ENCODE results near the gene CEP41. TPM values are rescaled to one million over a fixed set of nuclear protein-coding genes. Genes with fewer than 3 reads are reported as not detected.
"Not testable (repeated sequence)": the region's sequence is repeated elsewhere in the genome, so short reads cannot be mapped to it uniquely, and the experiment has no call there.

CEP41 gene
- total and polyA plus RNA-seq, 2 donors, result 7.6 to 12.3 TPM

DNA sequence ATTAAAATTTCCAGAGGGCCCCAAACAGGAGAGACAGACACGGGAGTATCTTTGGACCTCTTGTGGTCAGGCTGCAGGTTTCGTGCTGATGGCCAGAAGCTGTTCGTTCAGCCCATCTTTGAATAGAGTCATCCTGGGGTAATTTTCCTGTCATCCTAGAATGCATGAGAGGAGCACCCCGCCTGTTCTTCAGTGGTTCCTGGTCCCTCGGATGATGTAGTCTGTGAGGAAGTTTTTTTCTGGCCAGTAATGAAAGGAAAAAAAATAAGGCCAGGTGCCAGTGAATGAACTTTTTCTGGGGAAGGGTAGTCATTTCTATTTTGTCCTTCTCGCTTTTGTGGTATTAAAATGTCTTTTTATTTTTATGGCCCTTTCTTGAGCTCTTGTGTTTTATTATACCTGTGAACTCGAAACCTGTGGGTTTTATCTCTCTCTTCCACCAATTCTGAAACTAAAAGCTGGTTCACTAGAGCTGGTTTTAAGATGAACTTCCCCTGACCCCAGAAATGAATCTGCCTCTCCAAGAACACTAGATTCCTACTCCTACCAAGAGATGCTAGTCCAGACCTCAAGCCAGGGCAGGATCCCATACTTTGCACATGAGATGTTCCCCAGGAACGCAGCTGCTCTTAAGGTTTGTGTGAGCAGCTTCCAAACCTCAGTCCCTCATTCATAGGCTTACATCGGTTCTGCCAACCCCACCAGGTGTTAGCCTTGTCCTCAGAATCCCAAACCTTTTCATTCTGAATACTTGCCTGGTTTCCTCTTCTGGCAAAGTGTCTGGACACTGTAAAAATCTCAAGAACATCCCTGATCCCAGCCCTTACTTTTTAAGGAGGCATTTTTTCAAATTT, 35.7 kb upstream of the CEP41 start:
- Histone ChIP-seq H3K36me3 (ENCODE audit: insufficient read depth) (no peaks in the 10 kb centered on the region), H3K27ac (ENCODE audit: low read depth) (no peak overlapping the region), H3K4me3 (ENCODE audit: low read depth, low read length) (no peak overlapping the region), H3K4me1 (ENCODE audit: insufficient read depth) (no peaks in the 10 kb centered on the region)
- no peak for DNase-seq (ENCODE audit: extremely low spot score)
- 73% methylated on average over 9 of the region's 9 CpGs for WGBS

DNA sequence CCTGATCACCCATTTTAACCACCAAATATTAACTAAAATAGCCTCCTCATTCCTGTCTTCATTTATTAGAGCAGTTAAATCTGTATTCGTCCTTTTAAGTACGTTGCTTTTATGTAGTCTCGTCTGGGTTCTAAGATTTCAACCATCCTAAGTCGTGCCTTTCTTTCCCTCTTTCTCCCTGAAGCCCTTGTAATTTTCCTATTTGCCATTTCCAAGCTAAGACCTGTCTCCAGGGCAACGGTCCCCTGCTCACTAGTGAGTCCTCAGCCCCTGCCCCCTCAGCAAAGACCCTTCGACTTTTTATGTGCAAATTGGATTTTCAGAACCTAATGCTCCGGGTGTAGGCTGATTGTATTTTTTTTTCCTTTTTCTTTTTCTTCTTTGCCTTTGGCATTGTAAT, 35.0 kb upstream of the CEP41 start:
- Histone ChIP-seq H3K27ac (ENCODE audit: low read depth) (no peak overlapping the region), H3K4me3 (ENCODE audit: low read depth, low read length) (no peak overlapping the region), H3K4me1 (ENCODE audit: insufficient read depth) (no peaks in the 10 kb centered on the region), H3K36me3 (ENCODE audit: insufficient read depth) (no peaks in the 10 kb centered on the region)
- 58% methylated on average over 7 of the region's 7 CpGs for WGBS
- no peak for DNase-seq (ENCODE audit: extremely low spot score)

DNA sequence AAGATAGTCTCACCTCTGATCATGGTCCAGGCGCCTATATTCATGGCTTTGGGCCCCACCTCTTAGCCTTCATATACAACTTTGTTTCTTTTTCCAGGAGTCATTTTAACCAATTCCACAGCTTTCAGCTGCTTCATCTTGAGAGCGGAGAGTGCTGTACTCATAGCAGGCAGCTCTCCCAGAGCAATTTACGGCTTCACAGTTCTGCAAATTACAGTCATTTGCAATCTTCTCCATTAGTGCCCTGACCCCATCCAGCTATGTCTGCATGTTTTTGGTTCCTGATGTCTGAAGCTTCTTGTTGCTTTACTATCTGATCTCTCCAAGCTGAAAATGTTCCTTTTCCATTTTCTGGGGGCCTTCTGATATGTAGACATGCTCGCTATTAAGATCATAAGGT, 33.1 kb upstream of the CEP41 start:
- H3K4me1 ChIP-seq (ENCODE audit: insufficient read depth), result no peaks in the 10 kb centered on the region
- no peak overlapping the region for H3K27ac ChIP-seq (ENCODE audit: low read depth)
- WGBS, result 88% methylated on average over 4 of the region's 4 CpGs
- H3K36me3 ChIP-seq (ENCODE audit: insufficient read depth), result no peaks in the 10 kb centered on the region
- no peak overlapping the region for H3K4me3 ChIP-seq (ENCODE audit: low read depth, low read length)
- DNase-seq (ENCODE audit: extremely low spot score), result no peak

DNA sequence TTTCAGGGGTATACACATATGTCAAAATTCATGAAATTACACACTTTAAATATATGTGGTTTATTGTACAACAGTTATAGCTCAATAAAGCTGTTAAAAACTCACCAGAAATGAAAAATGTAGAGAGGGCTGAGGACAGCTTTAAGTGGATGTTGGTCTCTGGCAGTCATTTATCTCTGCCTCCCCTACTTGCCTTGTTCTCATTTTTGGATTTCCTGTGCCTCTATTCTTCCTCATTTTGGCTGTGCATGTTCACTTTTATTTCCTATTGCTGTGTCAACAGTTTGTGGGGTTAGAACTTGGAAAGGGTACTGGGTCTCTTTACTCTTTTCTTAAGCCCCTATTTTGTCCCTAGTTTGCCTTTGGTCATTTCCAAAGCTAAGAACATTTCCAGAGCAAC, 32.5 kb upstream of the CEP41 start:
- DNase-seq (ENCODE audit: extremely low spot score), result no peak
- H3K27ac ChIP-seq (ENCODE audit: low read depth), result no peak overlapping the region
- no peaks in the 10 kb centered on the region for H3K36me3 ChIP-seq (ENCODE audit: insufficient read depth)
- no peak overlapping the region for H3K4me3 ChIP-seq (ENCODE audit: low read depth, low read length)
- no peaks in the 10 kb centered on the region for H3K4me1 ChIP-seq (ENCODE audit: insufficient read depth)

- WGBS, result 45% methylated on average over 2 of the region's 2 CpGs
- no peak overlapping the region for H3K4me3 ChIP-seq (ENCODE audit: low read depth, low read length)
- H3K4me1 ChIP-seq (ENCODE audit: insufficient read depth), result no peaks in the 10 kb centered on the region
- no peak for DNase-seq (ENCODE audit: extremely low spot score)
- H3K36me3 ChIP-seq (ENCODE audit: insufficient read depth), result no peaks in the 10 kb centered on the region
- H3K27ac ChIP-seq (ENCODE audit: low read depth), result no peak overlapping the region
Observed at GRCh38 chr7:130471974-130472373, 31.2 kb upstream of the CEP41 start.

DNA sequence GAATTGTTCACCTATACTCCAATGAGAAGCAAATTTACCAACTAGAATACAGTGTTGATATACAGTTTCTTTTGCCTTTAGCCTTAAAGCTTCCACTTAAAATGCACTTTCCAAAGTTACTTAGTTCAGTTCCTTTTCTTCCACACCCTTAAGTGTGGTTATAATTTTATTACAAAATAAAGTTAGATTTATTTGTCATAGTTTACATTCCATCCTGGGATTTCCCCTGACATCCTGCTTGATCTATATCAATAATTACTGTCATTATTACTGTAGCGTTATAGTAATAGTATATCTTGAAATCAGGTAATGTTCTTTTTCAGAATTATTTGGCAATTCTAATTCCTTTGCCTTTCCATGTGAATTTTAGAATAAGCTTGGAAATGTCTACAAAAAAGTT, 27.8 kb upstream of the CEP41 start:
- no peak overlapping the region for H3K27ac ChIP-seq (ENCODE audit: low read depth)
- H3K4me3 ChIP-seq (ENCODE audit: low read depth, low read length), result no peak overlapping the region
- WGBS, result 80% methylated on average over 1 of the region's 1 CpG
- H3K4me1 ChIP-seq (ENCODE audit: insufficient read depth), result no peaks in the 10 kb centered on the region
- H3K36me3 ChIP-seq (ENCODE audit: insufficient read depth), result no peaks in the 10 kb centered on the region
- DNase-seq (ENCODE audit: extremely low spot score), result no peak

DNA sequence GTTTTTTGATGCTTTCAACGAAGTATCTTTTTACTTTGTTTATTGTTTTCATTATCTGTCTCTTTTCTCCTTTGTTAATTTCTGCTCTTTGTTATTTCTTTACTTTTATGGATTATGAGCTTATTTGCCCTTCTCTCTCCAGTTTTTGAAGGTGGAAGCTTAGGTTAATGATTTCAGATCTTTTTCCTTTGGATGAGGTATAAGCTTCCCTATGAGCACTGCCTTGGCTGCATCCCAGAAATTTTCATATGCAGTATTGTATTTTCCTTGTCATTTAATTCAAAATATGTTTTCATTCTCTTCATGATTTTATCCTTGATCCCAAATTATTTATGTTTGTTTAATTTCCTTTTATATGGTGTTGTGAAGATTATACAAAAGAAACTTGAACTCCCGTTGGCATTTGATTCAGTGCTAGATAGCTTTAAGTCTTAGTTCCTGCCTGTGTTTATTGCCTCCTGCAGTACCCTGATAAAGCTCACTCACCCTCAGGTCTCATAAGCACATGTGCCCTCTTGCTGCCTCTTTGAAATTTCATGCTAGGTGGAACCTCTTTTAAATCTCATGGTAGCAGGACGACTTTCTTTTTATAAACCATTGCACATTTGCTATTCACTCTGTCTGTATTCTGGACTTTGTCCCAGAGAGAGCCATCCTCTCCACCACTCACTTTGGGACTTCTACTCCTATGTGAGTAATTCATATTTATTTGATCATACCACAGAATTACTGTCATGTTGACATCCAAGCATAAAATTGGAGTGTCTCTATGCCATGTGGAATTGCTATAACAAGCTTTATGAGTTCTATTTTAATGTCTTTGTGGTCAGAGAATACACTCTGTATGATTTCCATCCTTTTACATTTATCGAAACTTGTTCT, 23.0 kb upstream of the CEP41 start:
- no peak overlapping the region for H3K27ac ChIP-seq (ENCODE audit: low read depth)
- no peaks in the 10 kb centered on the region for H3K36me3 ChIP-seq (ENCODE audit: insufficient read depth)
- no peaks in the 10 kb centered on the region for H3K4me1 ChIP-seq (ENCODE audit: insufficient read depth)
- H3K4me3 ChIP-seq (ENCODE audit: low read depth, low read length), result no peak overlapping the region
- 57% methylated on average over 4 of the region's 4 CpGs for WGBS
- DNase-seq (ENCODE audit: extremely low spot score), result no peak

GRCh38 chr7:130461272-130461671, 20.5 kb upstream of the CEP41 start:
- Histone ChIP-seq H3K27ac (ENCODE audit: low read depth) (no peak overlapping the region), H3K4me1 (ENCODE audit: insufficient read depth) (no peaks in the 10 kb centered on the region), H3K4me3 (ENCODE audit: low read depth, low read length) (no peak overlapping the region), H3K36me3 (ENCODE audit: insufficient read depth) (no peaks in the 10 kb centered on the region)
- no peak for DNase-seq (ENCODE audit: extremely low spot score)
- 72% methylated on average over 2 of the region's 2 CpGs for WGBS

DNA sequence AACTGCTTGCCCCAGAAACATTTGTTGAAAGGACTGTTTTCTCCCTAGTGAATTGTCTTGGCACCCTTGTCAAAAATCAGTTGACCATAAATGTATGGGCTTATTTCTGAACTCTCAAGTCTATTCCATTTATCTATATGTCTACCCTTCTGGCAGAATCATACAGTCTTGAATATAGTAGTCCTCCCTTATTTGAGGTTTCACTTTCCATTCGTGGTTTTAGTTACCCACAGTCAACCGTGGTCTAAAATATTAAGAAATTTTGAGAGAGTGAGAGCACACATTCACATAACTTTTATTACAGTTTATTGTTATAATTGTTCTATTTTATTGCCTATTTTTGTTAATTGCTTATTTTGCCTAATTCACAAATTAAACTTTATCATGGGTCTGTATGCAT, 17.4 kb upstream of the CEP41 start:
- WGBS, result 86% methylated on average over 2 of the region's 2 CpGs
- H3K27ac ChIP-seq (ENCODE audit: low read depth), result no peak overlapping the region
- H3K4me3 ChIP-seq (ENCODE audit: low read depth, low read length), result no peak overlapping the region
- no peak for DNase-seq (ENCODE audit: extremely low spot score)
- no peaks in the 10 kb centered on the region for H3K4me1 ChIP-seq (ENCODE audit: insufficient read depth)
- no peaks in the 10 kb centered on the region for H3K36me3 ChIP-seq (ENCODE audit: insufficient read depth)

GRCh38 chr7:130454959-130455358, 14.1 kb upstream of the CEP41 start:
- Histone ChIP-seq H3K36me3 (ENCODE audit: insufficient read depth) (no peaks in the 10 kb centered on the region), H3K4me3 (ENCODE audit: low read depth, low read length) (no peak overlapping the region), H3K4me1 (ENCODE audit: insufficient read depth) (no peaks in the 10 kb centered on the region), H3K27ac (ENCODE audit: low read depth) (no peak overlapping the region)
- 83% methylated on average over 2 of the region's 2 CpGs for WGBS
- no peak for DNase-seq (ENCODE audit: extremely low spot score)

GRCh38 chr7:130452951-130453350, 12.1 kb upstream of the CEP41 start:
- Histone ChIP-seq H3K4me1 (ENCODE audit: insufficient read depth) (no peaks in the 10 kb centered on the region), H3K36me3 (ENCODE audit: insufficient read depth) (no peaks in the 10 kb centered on the region), H3K27ac (ENCODE audit: low read depth) (no peak overlapping the region), H3K4me3 (ENCODE audit: low read depth, low read length) (no peak overlapping the region)
- 34% methylated on average over 3 of the region's 3 CpGs for WGBS
- DNase-seq (ENCODE audit: extremely low spot score), result no peak

DNA sequence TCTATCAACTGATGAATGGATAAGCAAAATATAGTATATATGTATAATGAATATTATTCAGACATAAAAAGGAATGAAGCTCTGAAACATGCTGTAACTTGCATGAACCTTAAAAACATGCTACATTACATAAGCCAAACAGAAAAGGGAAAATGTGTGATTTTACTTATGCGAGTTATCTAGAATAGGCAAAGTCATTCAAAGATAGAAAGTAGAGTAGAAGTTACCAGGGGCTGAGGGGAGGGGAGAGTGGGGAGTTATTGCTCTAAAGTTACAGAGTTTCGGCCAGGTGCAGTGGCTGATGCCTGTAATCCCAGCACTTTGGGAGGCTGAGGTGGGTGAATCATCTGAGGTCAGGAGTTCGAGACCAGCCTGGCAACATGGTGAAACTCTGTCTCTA, 10.5 kb upstream of the CEP41 start:
- not testable (repeated sequence) for H3K4me3 ChIP-seq (ENCODE audit: low read depth, low read length); DNase-seq (ENCODE audit: extremely low spot score); H3K4me1 ChIP-seq (ENCODE audit: insufficient read depth); H3K27ac ChIP-seq (ENCODE audit: low read depth); H3K36me3 ChIP-seq (ENCODE audit: insufficient read depth)
- 91% methylated on average over 3 of the region's 3 CpGs for WGBS

GRCh38 chr7:130446259-130446658, 5.4 kb upstream of the CEP41 start:
- no peaks in the 10 kb centered on the region for H3K4me1 ChIP-seq (ENCODE audit: insufficient read depth)
- H3K27ac ChIP-seq (ENCODE audit: low read depth), result no peak overlapping the region
- no peaks in the 10 kb centered on the region for H3K36me3 ChIP-seq (ENCODE audit: insufficient read depth)
- no peak for DNase-seq (ENCODE audit: extremely low spot score)
- 91% methylated on average over 3 of the region's 3 CpGs for WGBS
- no peak overlapping the region for H3K4me3 ChIP-seq (ENCODE audit: low read depth, low read length)

GRCh38 chr7:130444751-130445407, 4.1 kb upstream of the CEP41 start:
- Histone ChIP-seq H3K27ac (ENCODE audit: low read depth) (no peak overlapping the region), H3K4me3 (ENCODE audit: low read depth, low read length) (no peak overlapping the region), H3K36me3 (ENCODE audit: insufficient read depth) (no peaks in the 10 kb centered on the region), H3K4me1 (ENCODE audit: insufficient read depth) (no peaks in the 10 kb centered on the region)
- no peak for DNase-seq (ENCODE audit: extremely low spot score)
- WGBS, result 74% methylated on average over 5 of the region's 5 CpGs
